Activated naive CD8-positive, alpha-beta T cell treated with anti-CD3 and anti-CD28 coated beads, Interleukin-2, amount 50 U/mL, for 24 hours (primary cell): ENCODE measurements around the gene AK9.
A peak's percentile ranks its signal among the peaks of the same experiment; 100 is the strongest.
"Not testable (repeated sequence)": the region's sequence is repeated elsewhere in the genome, so short reads cannot be mapped to it uniquely, and the experiment has no call there.

Experiments used
- ATAC-seq: fragments of 150-1000 bp; cut with Tn5 transposase; one replicate; pipeline ENCODE4 v1.10.0; 2021
- DNase-seq: peaks from one replicate; pipeline ENCODE4 v3.0.0; 2021
- H3K27ac Mint-ChIP-seq: one replicate; pipeline ENCODE4 v1.8.0; 2021; ENCODE audit warnings: mild to moderate bottlenecking, mixed read lengths
- H3K27me3 Mint-ChIP-seq: one replicate; pipeline ENCODE4 v1.8.0; 2021; ENCODE audit warnings: mixed read lengths
- H3K36me3 Mint-ChIP-seq: one replicate; pipeline ENCODE4 v1.8.0; 2021; ENCODE audit warnings: low read depth, mixed read lengths
- H3K4me1 Mint-ChIP-seq: one replicate; pipeline ENCODE4 v1.8.0; 2021; ENCODE audit warnings: mixed read lengths
- H3K4me3 Mint-ChIP-seq: one replicate; pipeline ENCODE4 v1.8.0; 2021; ENCODE audit warnings: mild to moderate bottlenecking, moderate library complexity, mixed read lengths
- H3K9me3 Mint-ChIP-seq: one replicate; pipeline ENCODE4 v1.8.0; 2021; ENCODE audit warnings: mixed read lengths

AK9 gene

DNA sequence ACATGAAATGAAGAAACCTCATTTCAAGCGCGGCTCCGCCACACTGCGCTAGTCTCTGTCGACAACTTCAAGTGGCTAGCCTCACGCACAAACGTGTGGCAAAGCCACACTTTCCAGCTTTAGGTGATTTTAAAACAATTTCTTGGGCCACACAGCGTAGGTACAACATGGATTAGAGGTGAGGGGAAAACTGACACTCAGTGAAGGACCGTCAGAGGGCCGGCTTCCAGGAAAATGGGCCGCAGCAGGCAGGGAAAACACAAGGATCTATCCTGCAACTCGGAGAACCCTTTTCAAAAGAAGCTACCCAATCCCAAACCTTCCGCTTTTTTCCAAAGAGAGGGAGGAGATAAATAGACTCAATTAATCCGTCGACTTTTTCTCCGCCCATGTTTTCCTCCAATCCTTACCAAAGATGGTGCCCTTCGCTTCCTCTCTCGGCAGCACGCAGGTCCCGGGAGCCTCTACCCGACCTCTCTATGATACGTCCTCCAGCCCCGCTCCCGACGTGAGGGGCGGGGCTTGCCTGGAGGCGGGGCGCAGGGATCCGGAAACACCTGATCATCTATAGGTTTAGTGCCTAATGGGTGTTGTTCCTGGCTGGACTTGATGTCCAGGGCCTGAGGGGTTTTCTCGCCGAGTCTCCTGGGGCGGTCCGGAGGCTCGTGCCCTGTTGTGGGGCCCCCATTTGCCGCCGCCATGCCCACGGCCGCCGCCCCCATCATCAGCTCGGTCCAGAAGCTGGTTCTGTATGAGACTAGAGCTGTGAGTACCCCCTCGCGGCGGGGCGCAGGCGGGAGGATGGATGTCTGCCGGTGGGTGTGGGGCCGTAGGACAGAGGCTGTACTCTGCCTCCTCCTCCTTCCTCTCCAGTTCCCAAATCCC is at the start of gene AK9, which contains the start of gene FIG4:
TSS of gene AK9 (minus strand) at position 466 of the 885 bp plus-strand sequence. CDS start 15,457 bp downstream, outside the sequence.
TSS of gene FIG4 (plus strand) at position 560 of the 885 bp plus-strand sequence. CDS start at position 700, 140 bp downstream.
- Mint-ChIP-seq H3K27ac (peak within 1 kb of the TSS; percentile 93), H3K9me3 (no peaks in the 10 kb centered on the region), H3K27me3 (no peaks in the 10 kb centered on the region), H3K4me1 (peaks cover 36% of the 10 kb centered on the region), H3K36me3 (peaks cover 5% of the 10 kb centered on the region), H3K4me3 (peak within 1 kb of the TSS; percentile 95)
- peak; percentile 92 for DNase-seq
- ATAC-seq: peak; percentile 97

GRCh38 chr6:109740787-109741186 is 49.8 kb upstream of the AK9 start:
- no peaks in the 10 kb centered on the region for H3K27me3 Mint-ChIP-seq
- H3K9me3 Mint-ChIP-seq: no peaks in the 10 kb centered on the region
- H3K4me1 Mint-ChIP-seq: peaks cover 2% of the 10 kb centered on the region
- ATAC-seq (no peak), DNase-seq (no peak)
- no peak overlapping the region for H3K4me3 Mint-ChIP-seq
- peaks cover 44% of the 10 kb centered on the region for H3K36me3 Mint-ChIP-seq
- no peak overlapping the region for H3K27ac Mint-ChIP-seq

DNA sequence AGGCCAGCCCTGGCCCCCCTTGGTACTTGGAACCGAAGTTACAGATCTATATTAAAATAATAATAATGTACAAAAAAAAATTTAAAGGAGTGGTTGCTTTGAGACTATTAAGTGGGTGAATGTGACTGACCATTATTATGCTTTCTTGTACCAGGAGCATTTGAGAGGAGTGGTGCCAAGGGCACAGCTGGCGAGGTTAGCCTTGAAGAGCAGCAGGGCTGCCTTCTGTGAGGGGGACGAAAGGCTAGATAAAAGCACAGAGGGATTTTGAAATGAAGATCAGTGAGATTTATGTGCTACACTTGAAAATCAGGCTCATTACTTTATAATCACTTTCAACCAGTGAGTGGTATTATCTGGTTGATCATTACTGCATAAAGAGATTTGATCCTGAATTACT is 48.7 kb upstream of the AK9 start:
- no peak for DNase-seq
- Mint-ChIP-seq H3K4me3 (no peak overlapping the region), H3K27ac (no peak overlapping the region), H3K9me3 (no peaks in the 10 kb centered on the region), H3K4me1 (peaks cover 2% of the 10 kb centered on the region), H3K36me3 (peaks cover 33% of the 10 kb centered on the region), H3K27me3 (no peaks in the 10 kb centered on the region)
- no peak for ATAC-seq

DNA sequence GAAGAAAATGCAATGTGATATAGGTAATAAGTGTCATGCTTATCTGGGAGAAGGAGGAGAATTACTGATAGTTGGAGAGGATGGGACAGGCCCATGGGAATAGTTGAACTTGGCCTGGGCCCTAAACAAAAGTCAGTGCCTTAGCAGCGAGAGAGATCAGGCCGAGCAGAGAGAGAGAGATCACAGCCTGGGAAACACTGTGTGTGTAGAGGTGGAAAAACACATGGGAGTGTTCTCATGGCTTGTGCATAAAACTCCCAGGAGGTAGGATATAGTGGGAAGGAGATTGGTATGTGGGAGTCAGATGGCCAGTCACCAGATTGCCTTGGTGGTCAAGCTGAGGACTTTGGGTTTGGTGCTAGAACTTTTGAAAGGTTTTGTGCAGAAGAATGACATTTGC is 47.7 kb upstream of the AK9 start:
- H3K27ac Mint-ChIP-seq: no peak overlapping the region
- DNase-seq: no peak
- peaks cover 27% of the 10 kb centered on the region for H3K36me3 Mint-ChIP-seq
- H3K9me3 Mint-ChIP-seq: no peaks in the 10 kb centered on the region
- ATAC-seq: no peak
- no peak overlapping the region for H3K4me3 Mint-ChIP-seq
- H3K27me3 Mint-ChIP-seq: no peaks in the 10 kb centered on the region
- H3K4me1 Mint-ChIP-seq: peaks cover 2% of the 10 kb centered on the region

DNA sequence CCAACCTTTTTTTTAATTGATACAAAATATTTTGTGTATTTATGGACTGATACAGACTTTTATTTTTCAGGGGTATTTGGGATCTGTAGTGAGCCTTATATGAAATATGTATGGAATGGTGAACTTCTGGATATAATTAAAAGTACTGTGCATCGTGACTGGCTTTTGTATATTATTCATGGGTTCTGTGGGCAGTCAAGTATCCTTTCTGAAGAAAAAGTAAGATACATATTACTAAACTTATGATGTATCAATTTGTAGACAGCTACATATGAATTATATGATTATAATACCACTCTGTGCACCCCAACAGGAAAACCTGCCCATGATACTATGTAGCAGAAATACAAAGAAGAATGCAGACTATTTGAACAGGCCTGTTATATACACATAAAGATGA is 47.3 kb upstream of the AK9 start:
- no peaks in the 10 kb centered on the region for H3K9me3 Mint-ChIP-seq
- DNase-seq (no peak), ATAC-seq (no peak)
- H3K4me3 Mint-ChIP-seq: no peak overlapping the region
- peaks cover 2% of the 10 kb centered on the region for H3K4me1 Mint-ChIP-seq
- peaks cover 25% of the 10 kb centered on the region for H3K36me3 Mint-ChIP-seq
- H3K27ac Mint-ChIP-seq: no peak overlapping the region
- H3K27me3 Mint-ChIP-seq: no peaks in the 10 kb centered on the region

- H3K36me3 Mint-ChIP-seq: peaks cover 23% of the 10 kb centered on the region
- H3K4me3 Mint-ChIP-seq: no peak overlapping the region
- peaks cover 2% of the 10 kb centered on the region for H3K4me1 Mint-ChIP-seq
- H3K27me3 Mint-ChIP-seq: no peaks in the 10 kb centered on the region
- no peak for DNase-seq
- no peak for ATAC-seq
- H3K9me3 Mint-ChIP-seq: no peaks in the 10 kb centered on the region
- H3K27ac Mint-ChIP-seq: no peak overlapping the region
Observed at GRCh38 chr6:109736273-109737025, 45.4 kb upstream of the AK9 start.

GRCh38 chr6:109725250-109725649 is 34.2 kb upstream of the AK9 start:
- not testable (repeated sequence) for H3K9me3 Mint-ChIP-seq, H3K4me3 Mint-ChIP-seq, H3K27me3 Mint-ChIP-seq, ATAC-seq, H3K4me1 Mint-ChIP-seq, H3K27ac Mint-ChIP-seq, DNase-seq
- H3K36me3 Mint-ChIP-seq: peaks cover 27% of the 10 kb centered on the region

GRCh38 chr6:109722564-109723254 is 31.7 kb upstream of the AK9 start:
- ATAC-seq (no peak), DNase-seq (no peak)
- Mint-ChIP-seq H3K4me3 (no peak overlapping the region), H3K9me3 (no peaks in the 10 kb centered on the region), H3K36me3 (peaks cover 26% of the 10 kb centered on the region), H3K27me3 (no peaks in the 10 kb centered on the region), H3K4me1 (no peaks in the 10 kb centered on the region), H3K27ac (no peak overlapping the region)

DNA sequence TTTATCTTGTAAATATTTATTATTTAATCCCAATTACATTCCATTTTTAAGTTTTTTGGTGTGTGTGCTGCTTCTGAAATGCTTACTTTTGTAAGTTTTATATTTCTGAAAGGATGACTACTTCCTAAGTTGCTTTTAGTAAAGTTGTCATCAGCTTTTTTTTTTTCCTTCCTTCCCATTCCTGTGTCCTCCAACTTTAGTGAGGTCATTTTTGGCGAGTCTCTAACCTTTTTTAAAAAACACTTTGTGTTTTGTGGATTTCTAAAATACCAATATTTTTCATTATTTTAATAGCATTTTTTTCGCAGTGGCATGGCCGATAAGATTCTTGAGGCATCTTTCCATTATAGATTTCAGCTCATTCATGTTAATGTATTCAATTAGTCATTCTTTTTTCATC is 31.0 kb upstream of the AK9 start:
- no peak overlapping the region for H3K4me3 Mint-ChIP-seq
- ATAC-seq (no peak), DNase-seq (no peak)
- no peak overlapping the region for H3K27ac Mint-ChIP-seq
- peaks cover 20% of the 10 kb centered on the region for H3K36me3 Mint-ChIP-seq
- no peaks in the 10 kb centered on the region for H3K9me3 Mint-ChIP-seq
- no peaks in the 10 kb centered on the region for H3K4me1 Mint-ChIP-seq
- no peaks in the 10 kb centered on the region for H3K27me3 Mint-ChIP-seq

DNA sequence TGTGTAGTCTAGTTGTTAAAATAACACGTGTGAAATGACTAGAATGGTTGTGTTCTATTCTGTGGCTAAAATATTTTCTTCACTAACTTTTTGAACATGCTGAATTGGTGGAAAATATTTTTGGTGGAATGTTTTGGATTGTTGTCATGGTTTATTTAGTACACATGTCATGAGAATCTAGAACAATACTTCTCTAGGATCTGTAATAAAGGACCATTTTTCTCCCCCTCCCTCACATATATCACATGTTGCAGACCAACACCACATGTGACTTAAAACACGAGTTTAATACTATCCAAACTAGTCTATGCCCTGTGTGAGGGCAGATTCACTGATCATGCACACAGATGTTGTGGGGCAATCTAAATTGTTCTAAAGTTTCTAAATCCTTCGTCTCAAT is 29.3 kb upstream of the AK9 start:
- Mint-ChIP-seq H3K27ac (no peak overlapping the region), H3K4me3 (no peak overlapping the region), H3K36me3 (peaks cover 13% of the 10 kb centered on the region), H3K27me3 (no peaks in the 10 kb centered on the region), H3K9me3 (no peaks in the 10 kb centered on the region), H3K4me1 (no peaks in the 10 kb centered on the region)
- ATAC-seq (no peak), DNase-seq (no peak)

DNA sequence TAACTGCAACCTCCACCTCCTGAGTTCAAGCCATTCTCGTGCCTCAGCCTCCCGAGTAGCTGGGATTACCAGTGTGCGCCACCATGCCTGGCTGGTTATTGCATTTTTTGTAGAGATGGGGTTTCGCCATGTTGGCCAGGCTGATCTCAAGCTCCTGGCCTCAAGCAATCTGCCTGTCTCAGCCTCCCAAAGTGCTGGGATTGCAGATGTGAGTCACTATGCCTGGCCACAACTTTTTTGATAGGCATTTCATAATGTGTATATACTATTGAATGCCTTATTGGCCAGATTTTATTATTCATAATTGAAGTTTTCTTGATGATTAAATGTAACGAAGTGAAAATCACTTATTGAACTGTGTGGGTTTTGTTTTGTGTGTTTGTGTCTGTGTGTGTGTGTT is 28.0 kb upstream of the AK9 start:
- Mint-ChIP-seq H3K9me3 (no peaks in the 10 kb centered on the region), H3K27me3 (no peaks in the 10 kb centered on the region), H3K36me3 (peaks cover 4% of the 10 kb centered on the region), H3K4me1 (no peaks in the 10 kb centered on the region), H3K27ac (no peak overlapping the region), H3K4me3 (no peak overlapping the region)
- DNase-seq (no peak), ATAC-seq (no peak)

DNA sequence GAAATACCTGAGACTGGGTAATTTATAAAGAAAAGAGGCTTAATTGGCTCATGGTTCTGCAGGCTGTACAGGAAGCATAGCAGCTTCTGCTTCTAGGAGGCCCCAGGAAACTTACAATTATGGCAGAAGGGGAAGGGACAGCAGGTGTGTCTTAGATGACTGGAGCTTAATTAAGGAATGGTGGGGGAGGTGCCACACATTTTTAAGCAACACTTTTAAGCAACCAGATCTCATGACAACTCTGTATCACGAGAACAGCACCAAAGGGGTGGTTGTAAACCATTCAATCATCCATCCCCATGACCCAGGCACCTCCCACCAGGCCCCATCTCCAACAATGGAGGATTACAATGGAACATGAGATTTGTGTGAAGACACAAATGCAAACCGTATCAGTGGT is 27.0 kb upstream of the AK9 start:
- DNase-seq (no peak), ATAC-seq (no peak)
- no peaks in the 10 kb centered on the region for H3K9me3 Mint-ChIP-seq
- peaks cover under 1% of the 10 kb centered on the region for H3K4me1 Mint-ChIP-seq
- no peak overlapping the region for H3K27ac Mint-ChIP-seq
- no peaks in the 10 kb centered on the region for H3K27me3 Mint-ChIP-seq
- no peak overlapping the region for H3K4me3 Mint-ChIP-seq
- H3K36me3 Mint-ChIP-seq: peaks cover 2% of the 10 kb centered on the region

DNA sequence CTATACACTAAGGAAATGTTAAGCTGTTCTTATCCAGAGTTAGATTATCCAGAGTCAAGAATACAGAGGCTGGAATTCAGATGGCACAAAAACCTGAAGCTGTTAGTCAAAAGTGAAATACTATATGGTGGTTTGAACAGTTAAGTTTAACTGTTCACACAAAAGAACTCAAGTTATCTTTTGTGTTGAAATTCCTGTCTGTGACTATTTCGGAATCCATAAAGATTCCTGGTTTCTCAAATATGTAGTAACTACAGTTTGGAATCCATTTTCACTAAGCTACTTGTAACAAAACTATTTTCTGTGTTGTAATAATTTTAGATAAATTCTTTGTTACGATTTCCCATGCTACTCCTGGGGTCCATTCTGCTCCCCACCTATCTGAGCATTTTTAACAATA is 24.6 kb upstream of the AK9 start:
- ATAC-seq: no peak
- H3K9me3 Mint-ChIP-seq: no peaks in the 10 kb centered on the region
- no peak overlapping the region for H3K27ac Mint-ChIP-seq

DNA sequence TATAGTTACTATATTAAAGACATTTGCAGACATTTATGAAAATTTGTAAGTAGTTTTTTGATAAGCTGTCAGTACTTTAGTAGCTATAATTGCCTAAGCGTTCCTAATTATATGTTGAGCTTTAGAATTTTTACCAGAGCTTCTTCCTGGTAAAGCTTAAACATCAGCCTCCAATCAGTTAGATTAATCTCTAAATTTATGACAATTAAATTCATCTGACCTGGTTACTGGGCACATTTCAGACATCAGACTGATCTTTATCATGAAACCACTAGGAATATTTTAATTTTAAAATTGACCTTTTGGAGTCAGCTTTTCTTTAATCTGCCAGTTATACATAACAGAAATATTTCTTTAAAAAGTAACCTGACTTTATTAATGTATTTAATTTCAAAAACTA is 23.6 kb upstream of the AK9 start:
- Mint-ChIP-seq H3K4me3 (no peak overlapping the region), H3K27me3 (no peaks in the 10 kb centered on the region), H3K9me3 (no peaks in the 10 kb centered on the region), H3K4me1 (peaks cover 10% of the 10 kb centered on the region), H3K27ac (no peak overlapping the region), H3K36me3 (peaks cover 6% of the 10 kb centered on the region)
- DNase-seq (no peak), ATAC-seq (no peak)

More for the DNA sequence above, 24.6 kb upstream of the AK9 start:
- Mint-ChIP-seq H3K36me3 (peaks cover 4% of the 10 kb centered on the region), H3K4me3 (no peak overlapping the region), H3K27me3 (no peaks in the 10 kb centered on the region), H3K4me1 (peaks cover 8% of the 10 kb centered on the region)
- no peak for DNase-seq
